Right renal cortex interstitium (tissue), 3 donors: ENCODE results near the gene DDX1. TPM values are rescaled to one million over a fixed set of nuclear protein-coding genes. Genes with fewer than 3 reads are reported as not detected.

Source experiments
- DNase-seq, 3 donors: peaks; one replicate each; pipeline ENCODE4 v3.0.0-alpha.2; 2013; ENCODE audit warnings: low read depth in 3 of 3, low spot score in 2 of 3
- polyA plus RNA-seq, 3 donors: library from polyadenylated mRNA; unstranded; fragments of 120-200 nt; gene quantifications; one replicate each; pipeline ENCODE4 v1.2.1, GENCODE V29; 2013; ENCODE audit not compliant: insufficient read length in 3 of 3

The DDX1 gene
- polyA plus RNA-seq, 3 donors = 187 to 201 (median 201) TPM

GRCh38 chr2:15656090-15656489 lies 64.4 kb downstream of the DDX1 start:
- no peak for DNase-seq

GRCh38 chr2:15657759-15658158 lies 66.1 kb downstream of the DDX1 start:
- DNase-seq = no peak

GRCh38 chr2:15658911-15659310 lies 67.2 kb downstream of the DDX1 start:
- no peak for DNase-seq

- no peak for DNase-seq
Measured at GRCh38 chr2:15660491-15661294, 69.0 kb downstream of the DDX1 start.

- no peak for DNase-seq
Measured at GRCh38 chr2:15661295-15661569, 69.6 kb downstream of the DDX1 start.

- DNase-seq = no peak
Measured at GRCh38 chr2:15662026-15662425, 70.4 kb downstream of the DDX1 start.

- no peak for DNase-seq
Measured at GRCh38 chr2:15662579-15662978, 70.9 kb downstream of the DDX1 start.

GRCh38 chr2:15663802-15664201 lies 72.1 kb downstream of the DDX1 start:
- DNase-seq = no peak

- DNase-seq = no peak
Measured at GRCh38 chr2:15664273-15665066, 72.8 kb downstream of the DDX1 start.

- no peak for DNase-seq
Measured at GRCh38 chr2:15665067-15665942, 73.6 kb downstream of the DDX1 start.

- no peak for DNase-seq
Measured at GRCh38 chr2:15665943-15666460, 74.3 kb downstream of the DDX1 start.

GRCh38 chr2:15666861-15667808 lies 75.5 kb downstream of the DDX1 start:
- DNase-seq = no peak

- no peak for DNase-seq
Measured at GRCh38 chr2:15667809-15668556, 76.3 kb downstream of the DDX1 start.

GRCh38 chr2:15668611-15669305 lies 77.1 kb downstream of the DDX1 start:
- no peak for DNase-seq

- no peak for DNase-seq
Measured at GRCh38 chr2:15669375-15669910, 77.8 kb downstream of the DDX1 start.

- no peak for DNase-seq
Measured at GRCh38 chr2:15670469-15670868, 78.8 kb downstream of the DDX1 start.

- DNase-seq = no peak
Measured at GRCh38 chr2:15670981-15671380, 79.3 kb downstream of the DDX1 start.

GRCh38 chr2:15671409-15671808 lies 79.7 kb downstream of the DDX1 start:
- no peak for DNase-seq
